ENCODE results near the gene BORCS5. TPM values are rescaled to one million over a fixed set of nuclear protein-coding genes. Genes with fewer than 3 reads are reported as not detected.
"Not testable (repeated sequence)": the region's sequence is repeated elsewhere in the genome, so short reads cannot be mapped to it uniquely, and the experiment has no call there.

The BORCS5 gene
- total RNA-seq (2022): 25.5 and 25.7 TPM in 2 replicates
- Bru-seq, nascent RNA: percentile 79 among the genes with signal in this experiment
- BruChase-seq, experiment 1, labeled RNA remaining after a 2-hour chase: percentile 68 among the genes with signal in this experiment
- percentile 74 among the genes with signal in this experiment for BruChase-seq, experiment 2, labeled RNA remaining after a 6-hour chase
- long read RNA-seq, full-length matches to known transcripts: 26 of 43 reads
- long read RNA-seq, partial matches to known transcripts: 2 of 43 reads
- long read RNA-seq, other reads (novel, unspliced or antisense): 15 of 43 reads

GRCh38 chr12:12356896-12357718 lies at the start of gene BORCS5:
Gene BORCS5, plus strand, starts transcription at chr12:12357078. Its CDS starts 374 bp downstream, at chr12:12357452.
- ChIA-PET CTCF (interaction anchor here (0.6 to 1.3 kb wide), 13 partner anchors 10 to 286 kb away, joined by 3 to 7 read pairs (median 4); partner anchors contain the start of gene BCL2L14), POLR2A (interaction anchor here (0.6 to 2.2 kb wide), 26 partner anchors 8 to 608 kb away, joined by 3 to 15 read pairs (median 3); partner anchors contain the start of gene DUSP16)
- H3K36me3 ChIP-seq (ENCODE audit: control insufficient read depth, insufficient read depth, low read length): no peaks in the 10 kb centered on the region
- peak; percentile 99 for DNase-seq
- H3K36me3 Mint-ChIP-seq (ENCODE audit: insufficient read depth, unreplicated experiment): peaks cover 13% of the 10 kb centered on the region
- TF ChIP-seq CTCF (IDR thresholded peaks at IDR 0.05; ENCODE audit: insufficient read depth in 1 of 2, low read depth in 1 of 2, low read length in 1 of 2, severe bottlenecking in 1 of 2, unreplicated experiment in 1 of 2): peak in 1 of 2 experiments; percentile 43
- H3K27me3 Mint-ChIP-seq (ENCODE audit: insufficient read depth, unreplicated experiment): no peaks in the 10 kb centered on the region
- no peaks in the 10 kb centered on the region for H3K9me3 Mint-ChIP-seq (ENCODE audit: unreplicated experiment)
- peaks cover 7% of the 10 kb centered on the region; the same call in 1 of the 2 replicates for H3K4me1 ChIP-seq
- peak within 1 kb of the TSS; percentile 94 for H3K4me3 Mint-ChIP-seq (ENCODE audit: unreplicated experiment)
- peaks cover 12% of the 10 kb centered on the region for H3K4me1 Mint-ChIP-seq (ENCODE audit: low read depth, unreplicated experiment)
- BruUV-seq (replicated peaks): no TSS peak
- intact Hi-C loops (cut with micrococcal nuclease; ENCODE audit: unreplicated experiment): loop anchor here (1.0 to 5.0 kb wide), 4 partner anchors 8 to 360 kb away; partner anchors contain the start of gene CDKN1B
- H3K4me3 ChIP-seq (ENCODE audit: low read depth, low read length): peak within 1 kb of the TSS; percentile 86
- peak within 1 kb of the TSS; percentile 96 for H3K27ac Mint-ChIP-seq (ENCODE audit: unreplicated experiment)
- H3K27me3 ChIP-seq (replicated peaks; ENCODE audit: control insufficient read depth, insufficient read depth, low read length): no peaks in the 10 kb centered on the region
- no peaks in the 10 kb centered on the region for H3K9me3 ChIP-seq

- H3K4me3 Mint-ChIP-seq (ENCODE audit: unreplicated experiment); H3K9me3 ChIP-seq; H3K4me3 ChIP-seq (ENCODE audit: low read depth, low read length); POLR2A ChIA-PET; H3K27ac Mint-ChIP-seq (ENCODE audit: unreplicated experiment); H3K9me3 Mint-ChIP-seq (ENCODE audit: unreplicated experiment); BruUV-seq (replicated peaks); H3K36me3 Mint-ChIP-seq (ENCODE audit: insufficient read depth, unreplicated experiment); intact Hi-C loops (cut with micrococcal nuclease; ENCODE audit: unreplicated experiment); DNase-seq; H3K36me3 ChIP-seq (ENCODE audit: control insufficient read depth, insufficient read depth, low read length); H3K27me3 Mint-ChIP-seq (ENCODE audit: insufficient read depth, unreplicated experiment); H3K27me3 ChIP-seq (replicated peaks; ENCODE audit: control insufficient read depth, insufficient read depth, low read length): not testable (repeated sequence)
- peaks cover 41% of the 10 kb centered on the region for H3K4me1 Mint-ChIP-seq (ENCODE audit: low read depth, unreplicated experiment)
- CTCF ChIA-PET: interaction anchor here (0.7 kb wide), 1 partner anchor 134 kb away, joined by 3 read pairs; no protein-coding TSS in a partner anchor
- peaks cover 37% of the 10 kb centered on the region for H3K4me1 ChIP-seq
Measured at GRCh38 chr12:12310695-12311094, 46.2 kb upstream of the BORCS5 start.

- TF ChIP-seq CTCF (IDR thresholded peaks at IDR 0.05; ENCODE audit: insufficient read depth in 1 of 2, low read depth in 1 of 2, low read length in 1 of 2, severe bottlenecking in 1 of 2, unreplicated experiment in 1 of 2): no peak
- Mint-ChIP-seq H3K4me3 (ENCODE audit: unreplicated experiment) (no peak overlapping the region), H3K4me1 (ENCODE audit: low read depth, unreplicated experiment) (peaks cover 37% of the 10 kb centered on the region), H3K27me3 (ENCODE audit: insufficient read depth, unreplicated experiment) (no peaks in the 10 kb centered on the region), H3K36me3 (ENCODE audit: insufficient read depth, unreplicated experiment) (peaks cover 27% of the 10 kb centered on the region), H3K9me3 (ENCODE audit: unreplicated experiment) (no peaks in the 10 kb centered on the region), H3K27ac (ENCODE audit: unreplicated experiment) (no peak overlapping the region)
- ChIA-PET POLR2A (no interaction called here), CTCF (interaction anchor here (0.8 kb wide), 1 partner anchor 51 kb away, joined by 5 read pairs; no protein-coding TSS in a partner anchor)
- Histone ChIP-seq H3K27me3 (replicated peaks; ENCODE audit: control insufficient read depth, insufficient read depth, low read length) (no peaks in the 10 kb centered on the region), H3K4me1 (peaks cover 26% of the 10 kb centered on the region), H3K9me3 (no peaks in the 10 kb centered on the region), H3K36me3 (ENCODE audit: control insufficient read depth, insufficient read depth, low read length) (no peaks in the 10 kb centered on the region), H3K4me3 (ENCODE audit: low read depth, low read length) (no peak overlapping the region)
- peak; percentile 57 to 63 for DNase-seq
- no TSS peak for BruUV-seq (replicated peaks)
- intact Hi-C loops (cut with micrococcal nuclease; ENCODE audit: unreplicated experiment): loop anchor here (1.0 kb wide), 1 partner anchor 8 kb away; no protein-coding TSS in a partner anchor
Measured at GRCh38 chr12:12315838-12316237, 41.0 kb upstream of the BORCS5 start.

Measured in Caco-2 (cell line).